K562 (cell line): ENCODE measurements around the gene ECT2. TPM values are rescaled to one million over a fixed set of nuclear protein-coding genes. Genes with fewer than 3 reads are reported as not detected.
A peak's percentile ranks its signal among the peaks of the same experiment; 100 is the strongest.

Experiments
- CREB1 ChIP-seq, 2 experiments: sonication (generic) in 1 of 2; formaldehyde crosslinking in 1 of 2; IDR thresholded peaks; 2 replicates each; pipeline versions ENCODE4 v1.6.1 to v1.8.0; 2012 to 2022; ENCODE audit warnings: inconsistent platforms in 1 of 2, mild to moderate bottlenecking in 1 of 2, missing genetic modification reagents in 1 of 2, moderate library complexity in 1 of 2
- FOXA3 ChIP-seq, 2 experiments: fragments of 450-650 bp in 1 of 2; sonication (generic) in 1 of 2; formaldehyde crosslinking; IDR thresholded peaks in 1 of 2; conservative IDR thresholded peaks in 1 of 2; 2 replicates each; pipeline versions ENCODE4 v1.4.0 to v1.8.0; 2020 to 2022; ENCODE audit warnings: mild to moderate bottlenecking in 2 of 2, missing genetic modification reagents in 1 of 2
- FOXJ2 ChIP-seq: fragments of 200-800 bp; sonication (Bioruptor generic); IDR thresholded peaks from 2 replicates; pipeline ENCODE4 v1.6.1; 2016; ENCODE audit warnings: missing genetic modification characterization, missing compliant biosample characterization
- HEY1 ChIP-seq: fragments of 250-450 bp; sonication (Bioruptor Pico); IDR thresholded peaks from 2 replicates; pipeline ENCODE4 v1.5.0; 2020; ENCODE audit warnings: mild to moderate bottlenecking, moderate library complexity, borderline replicate concordance
- HNRNPK ChIP-seq: fragments of 200-400 bp; formaldehyde crosslinking; IDR thresholded peaks from one replicate; pipeline ENCODE4 v1.6.1; 2018; ENCODE audit warnings: mild to moderate bottlenecking, low read depth, low read length; ENCODE audit not compliant: poor library complexity, severe bottlenecking
- POLR2A ChIP-seq: fragments of 450-650 bp; conservative IDR thresholded peaks from 2 replicates; pipeline ENCODE4 v1.6.1; 2016
- SAP30 ChIP-seq: fragments of 200-600 bp; sonication (generic); IDR thresholded peaks from 2 replicates; pipeline ENCODE4 v1.6.1; 2012; ENCODE audit warnings: borderline replicate concordance, low read depth, mild to moderate bottlenecking, moderate library complexity, low read length, control low read depth, inconsistent platforms; ENCODE audit not compliant: insufficient read depth, poor library complexity, severe bottlenecking
- SRF ChIP-seq, 2 experiments: fragments of 250-450, 450-650 bp in 1 of 2; sonication (Bioruptor Pico) in 1 of 2; sonication (generic) in 1 of 2; formaldehyde crosslinking; IDR thresholded peaks; 2 replicates each; pipeline versions ENCODE4 v1.5.0 to v1.5.1; 2020 to 2022; ENCODE audit warnings: mild to moderate bottlenecking in 1 of 2, missing genetic modification reagents in 1 of 2
- SRSF3 ChIP-seq: fragments of 200-400 bp; formaldehyde crosslinking; IDR thresholded peaks from 2 replicates; pipeline ENCODE4 v1.6.1; 2016; ENCODE audit warnings: mild to moderate bottlenecking, low read length, moderate library complexity; ENCODE audit not compliant: insufficient read depth
- STAT5A ChIP-seq: IDR thresholded peaks from 2 replicates; pipeline ENCODE4 v1.6.1; 2012; ENCODE audit warnings: low read length, inconsistent platforms, borderline replicate concordance
- TCF7L2 ChIP-seq: fragments of 150-350 bp; IDR thresholded peaks from 2 replicates; pipeline ENCODE4 v1.6.1; 2016; ENCODE audit warnings: low read depth, mild to moderate bottlenecking, low read length, moderate library complexity
- ZBTB17 ChIP-seq: fragments of 450-650 bp; formaldehyde crosslinking; IDR thresholded peaks from 2 replicates; pipeline ENCODE4 v1.4.0; 2020; ENCODE audit warnings: mild to moderate bottlenecking
- ZNF445 ChIP-seq: fragments of 250-450 bp; sonication (Bioruptor Pico); IDR thresholded peaks from 2 replicates; pipeline ENCODE4 v1.4.0; 2020; ENCODE audit warnings: low read depth, mild to moderate bottlenecking, moderate library complexity
- ZNF764 ChIP-seq: fragments of 250-450 bp; sonication (Bioruptor Pico); IDR thresholded peaks from 2 replicates; pipeline ENCODE4 v1.4.0; 2020; ENCODE audit warnings: low read depth, mild to moderate bottlenecking, moderate library complexity
- polyA plus RNA-seq, 8 experiments: library from polyadenylated mRNA; depleted of rRNA in 4 of 8; stranded (reverse) in 5 of 8; unstranded in 3 of 8; fragments of >200 nt; fragmentation: Nextera tagmentation in 2 of 8; fragmentation: Illumina TruSeq in 1 of 8; extraction: Ambion mirVana in 2 of 8; extraction: Trizol in 1 of 8; gene quantifications; 2 replicates each; pipeline versions ENCODE4 v1.2.1 to v1.2.3, GENCODE V29; 2011 to 2014; ENCODE audit warnings: inconsistent platforms in 1 of 8, missing spikeins in 1 of 8
- total RNA-seq, 7 experiments: library from RNA; depleted of rRNA in 6 of 7; stranded (reverse); fragments of >200 nt in 6 of 7; fragmentation: Illumina TruSeq in 2 of 7; extraction: Trizol in 2 of 7; gene quantifications; 2 replicates each; pipeline versions ENCODE4 v1.2.1 to v1.2.3, GENCODE V29; 2011 to 2021; ENCODE audit warnings: low replicate concordance in 1 of 7
- TF ChIP-seq, protein P1 (sequence below): fragments of 450-650 bp; formaldehyde crosslinking; IDR thresholded peaks from 2 replicates; pipeline ENCODE4 v1.4.0; 2022; ENCODE audit warnings: missing genetic modification characterization
- TF ChIP-seq, protein P2 (sequence below): fragments of 250-450 bp; sonication (Bioruptor Pico); IDR thresholded peaks from 2 replicates; pipeline ENCODE4 v1.5.0; 2020; ENCODE audit warnings: mild to moderate bottlenecking
- TF ChIP-seq, protein P3 (sequence below): fragments of 450-650 bp; IDR thresholded peaks from 2 replicates; pipeline ENCODE4 v1.6.1; 2018; ENCODE audit not compliant: partially characterized antibody
- TF ChIP-seq, protein P4 (sequence below): sonication (generic); formaldehyde crosslinking; IDR thresholded peaks from 2 replicates; pipeline ENCODE4 v1.8.1; 2023; ENCODE audit warnings: mild to moderate bottlenecking, missing genetic modification reagents, moderate library complexity

Gene ECT2
- total and polyA plus RNA-seq, 9 of the 15 experiments (the other 6 are each of a cell fraction or from before 2014, with no cell fraction given) = 19.0 to 53.0 (median 36.5) TPM

DNA sequence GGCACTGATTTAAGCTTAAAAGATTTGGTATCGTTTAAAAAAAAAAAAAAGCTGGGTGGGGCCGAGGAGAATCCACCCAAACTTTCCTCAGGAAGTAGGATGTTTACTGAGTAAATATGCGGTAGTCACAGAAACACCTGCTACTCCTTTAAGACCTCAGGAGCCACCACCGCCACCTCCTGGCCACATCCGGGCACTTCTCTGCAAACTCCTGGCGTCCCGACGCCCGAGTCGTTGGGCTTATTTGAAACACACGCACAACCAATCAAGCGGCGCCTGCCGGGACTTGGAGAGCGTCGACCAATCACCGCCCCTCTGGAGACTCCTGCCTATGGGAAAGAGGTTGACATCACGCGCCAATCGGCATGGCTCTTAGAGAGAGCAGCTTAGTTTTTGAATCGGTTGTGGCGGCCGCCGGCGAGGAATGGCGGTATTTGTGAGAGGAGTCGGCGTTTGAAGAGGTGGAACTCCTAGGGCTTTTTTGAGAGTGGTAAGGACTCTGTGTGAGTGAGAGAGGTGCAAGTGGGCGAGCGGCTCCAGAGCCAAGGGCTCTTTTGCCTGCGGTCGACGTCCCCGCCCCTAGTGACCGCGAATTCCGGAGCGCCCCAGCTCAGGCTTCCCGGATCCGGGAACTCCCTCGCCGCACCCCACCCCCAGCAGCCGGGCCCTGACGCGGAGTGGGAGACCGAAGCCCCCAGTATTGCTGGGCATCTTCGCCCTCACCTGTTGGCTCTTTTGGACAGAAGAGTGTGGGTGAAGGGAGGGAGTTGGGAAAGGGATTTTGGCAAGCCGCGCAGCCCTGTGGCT, at the start of gene ECT2 (continued):
- TF ChIP-seq FOXA3 (CRISPR knock-in tag; conservative IDR thresholded peaks at IDR 0.05 in 1 of 2, IDR thresholded peaks at IDR 0.05 in 1 of 2) = peak; percentile 94 to 95
- TF ChIP-seq, protein P1, sequence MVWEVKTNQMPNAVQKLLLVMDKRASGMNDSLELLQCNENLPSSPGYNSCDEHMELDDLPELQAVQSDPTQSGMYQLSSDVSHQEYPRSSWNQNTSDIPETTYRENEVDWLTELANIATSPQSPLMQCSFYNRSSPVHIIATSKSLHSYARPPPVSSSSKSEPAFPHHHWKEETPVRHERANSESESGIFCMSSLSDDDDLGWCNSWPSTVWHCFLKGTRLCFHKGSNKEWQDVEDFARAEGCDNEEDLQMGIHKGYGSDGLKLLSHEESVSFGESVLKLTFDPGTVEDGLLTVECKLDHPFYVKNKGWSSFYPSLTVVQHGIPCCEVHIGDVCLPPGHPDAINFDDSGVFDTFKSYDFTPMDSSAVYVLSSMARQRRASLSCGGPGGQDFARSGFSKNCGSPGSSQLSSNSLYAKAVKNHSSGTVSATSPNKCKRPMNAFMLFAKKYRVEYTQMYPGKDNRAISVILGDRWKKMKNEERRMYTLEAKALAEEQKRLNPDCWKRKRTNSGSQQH (CRISPR knock-in tag) = no peak
- peak; percentile 79 for TF ChIP-seq SAP30
- TF ChIP-seq FOXJ2 (tag) = peak; percentile 100
- 0 out of 2 replicates have a peak, but pooled peaks have one; percentile 45 for TF ChIP-seq SRSF3
- TF ChIP-seq HEY1 = no peak
- TF ChIP-seq CREB1 (IDR thresholded peaks at IDR 0.05) = peak; percentile 62
- peak; percentile 64; the same call in 1 of the 2 replicates for TF ChIP-seq CREB1 (CRISPR knock-in tag; IDR thresholded peaks at IDR 0.05)
- TF ChIP-seq ZNF764 (CRISPR knock-in tag) = no peak
- TF ChIP-seq TCF7L2 = no peak
- 0 out of 2 replicates have a peak, but pooled peaks have one; percentile 12 for TF ChIP-seq ZBTB17
- TF ChIP-seq POLR2A = peak; percentile 95
- TF ChIP-seq, protein P2, sequence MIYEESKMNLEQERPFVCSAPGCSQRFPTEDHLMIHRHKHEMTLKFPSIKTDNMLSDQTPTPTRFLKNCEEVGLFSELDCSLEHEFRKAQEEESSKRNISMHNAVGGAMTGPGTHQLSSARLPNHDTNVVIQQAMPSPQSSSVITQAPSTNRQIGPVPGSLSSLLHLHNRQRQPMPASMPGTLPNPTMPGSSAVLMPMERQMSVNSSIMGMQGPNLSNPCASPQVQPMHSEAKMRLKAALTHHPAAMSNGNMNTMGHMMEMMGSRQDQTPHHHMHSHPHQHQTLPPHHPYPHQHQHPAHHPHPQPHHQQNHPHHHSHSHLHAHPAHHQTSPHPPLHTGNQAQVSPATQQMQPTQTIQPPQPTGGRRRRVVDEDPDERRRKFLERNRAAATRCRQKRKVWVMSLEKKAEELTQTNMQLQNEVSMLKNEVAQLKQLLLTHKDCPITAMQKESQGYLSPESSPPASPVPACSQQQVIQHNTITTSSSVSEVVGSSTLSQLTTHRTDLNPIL (CRISPR knock-in tag) = no peak
- TF ChIP-seq HNRNPK = no peak
- TF ChIP-seq, protein P3, sequence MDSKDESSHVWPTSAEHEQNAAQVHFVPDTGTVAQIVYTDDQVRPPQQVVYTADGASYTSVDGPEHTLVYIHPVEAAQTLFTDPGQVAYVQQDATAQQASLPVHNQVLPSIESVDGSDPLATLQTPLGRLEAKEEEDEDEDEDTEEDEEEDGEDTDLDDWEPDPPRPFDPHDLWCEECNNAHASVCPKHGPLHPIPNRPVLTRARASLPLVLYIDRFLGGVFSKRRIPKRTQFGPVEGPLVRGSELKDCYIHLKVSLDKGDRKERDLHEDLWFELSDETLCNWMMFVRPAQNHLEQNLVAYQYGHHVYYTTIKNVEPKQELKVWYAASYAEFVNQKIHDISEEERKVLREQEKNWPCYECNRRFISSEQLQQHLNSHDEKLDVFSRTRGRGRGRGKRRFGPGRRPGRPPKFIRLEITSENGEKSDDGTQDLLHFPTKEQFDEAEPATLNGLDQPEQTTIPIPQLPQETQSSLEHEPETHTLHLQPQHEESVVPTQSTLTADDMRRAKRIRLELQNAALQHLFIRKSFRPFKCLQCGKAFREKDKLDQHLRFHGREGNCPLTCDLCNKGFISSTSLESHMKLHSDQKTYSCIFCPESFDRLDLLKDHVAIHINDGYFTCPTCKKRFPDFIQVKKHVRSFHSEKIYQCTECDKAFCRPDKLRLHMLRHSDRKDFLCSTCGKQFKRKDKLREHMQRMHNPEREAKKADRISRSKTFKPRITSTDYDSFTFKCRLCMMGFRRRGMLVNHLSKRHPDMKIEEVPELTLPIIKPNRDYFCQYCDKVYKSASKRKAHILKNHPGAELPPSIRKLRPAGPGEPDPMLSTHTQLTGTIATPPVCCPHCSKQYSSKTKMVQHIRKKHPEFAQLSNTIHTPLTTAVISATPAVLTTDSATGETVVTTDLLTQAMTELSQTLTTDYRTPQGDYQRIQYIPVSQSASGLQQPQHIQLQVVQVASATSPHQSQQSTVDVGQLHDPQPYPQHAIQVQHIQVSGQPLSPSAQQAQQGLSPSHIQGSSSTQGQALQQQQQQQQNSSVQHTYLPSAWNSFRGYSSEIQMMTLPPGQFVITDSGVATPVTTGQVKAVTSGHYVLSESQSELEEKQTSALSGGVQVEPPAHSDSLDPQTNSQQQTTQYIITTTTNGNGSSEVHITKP = peak; percentile 91
- TF ChIP-seq, protein P4, sequence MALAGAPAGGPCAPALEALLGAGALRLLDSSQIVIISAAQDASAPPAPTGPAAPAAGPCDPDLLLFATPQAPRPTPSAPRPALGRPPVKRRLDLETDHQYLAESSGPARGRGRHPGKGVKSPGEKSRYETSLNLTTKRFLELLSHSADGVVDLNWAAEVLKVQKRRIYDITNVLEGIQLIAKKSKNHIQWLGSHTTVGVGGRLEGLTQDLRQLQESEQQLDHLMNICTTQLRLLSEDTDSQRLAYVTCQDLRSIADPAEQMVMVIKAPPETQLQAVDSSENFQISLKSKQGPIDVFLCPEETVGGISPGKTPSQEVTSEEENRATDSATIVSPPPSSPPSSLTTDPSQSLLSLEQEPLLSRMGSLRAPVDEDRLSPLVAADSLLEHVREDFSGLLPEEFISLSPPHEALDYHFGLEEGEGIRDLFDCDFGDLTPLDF (CRISPR knock-in tag) = peak; percentile 69; the same call in 1 of the 2 replicates
- no peak for TF ChIP-seq ZNF445 (CRISPR knock-in tag)
- TF ChIP-seq SRF (CRISPR knock-in tag; IDR thresholded peaks at IDR 0.05) = no peak
- no peak for TF ChIP-seq STAT5A
